ENCODE data around the gene ADAM17.
"Not testable (repeated sequence)": the region's sequence is repeated elsewhere in the genome, so short reads cannot be mapped to it uniquely, and the experiment has no call there.

Gene ADAM17

DNA sequence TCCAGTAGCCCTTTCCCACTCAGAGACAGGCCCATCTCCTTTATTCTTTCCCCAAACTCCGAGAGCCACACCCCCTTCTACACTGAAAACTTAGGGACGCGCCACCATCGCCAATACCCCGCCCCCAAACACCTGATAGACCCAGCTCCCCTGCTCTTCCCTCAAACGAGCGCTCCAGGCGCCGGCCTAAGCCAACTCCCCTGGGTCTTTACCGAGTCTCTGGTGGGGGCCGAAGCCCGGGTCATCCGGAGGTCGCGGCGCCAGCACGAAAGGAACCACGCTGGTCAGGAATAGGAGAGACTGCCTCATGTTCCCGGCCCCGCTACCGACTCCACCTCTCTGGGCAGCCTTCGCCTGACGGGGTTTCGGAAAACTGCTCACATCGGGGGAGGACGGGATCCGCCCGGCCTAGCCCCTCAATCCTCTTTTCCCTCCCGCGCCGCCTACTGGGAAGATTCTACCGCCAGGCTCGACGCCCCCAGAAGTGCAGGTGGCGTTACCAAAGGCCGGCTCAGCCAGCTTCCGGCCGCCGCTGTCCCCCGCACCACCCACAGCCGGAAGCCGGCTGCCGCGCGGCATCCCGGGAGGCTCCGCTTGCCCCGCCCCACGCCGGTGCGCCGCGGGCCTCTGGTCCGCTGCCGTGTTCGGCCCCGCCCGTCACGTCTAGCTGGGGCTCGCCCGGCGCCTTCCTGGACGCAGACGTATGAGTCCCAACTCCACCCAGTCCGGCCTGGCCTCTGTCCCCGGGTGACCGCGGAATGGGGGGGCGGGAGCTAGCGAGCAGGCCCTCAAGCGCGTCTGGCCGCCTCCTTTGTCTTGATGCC lies at the start of gene ADAM17:
TSS of gene ADAM17 (minus strand) at position 534 of the 824 bp plus-strand sequence. CDS start at position 309, 225 bp downstream.
- H3K27ac ChIP-seq: peak within 1 kb of the TSS; percentile 96
- DNase-seq (ENCODE audit: low read depth, low spot score): peak; percentile 80

DNA sequence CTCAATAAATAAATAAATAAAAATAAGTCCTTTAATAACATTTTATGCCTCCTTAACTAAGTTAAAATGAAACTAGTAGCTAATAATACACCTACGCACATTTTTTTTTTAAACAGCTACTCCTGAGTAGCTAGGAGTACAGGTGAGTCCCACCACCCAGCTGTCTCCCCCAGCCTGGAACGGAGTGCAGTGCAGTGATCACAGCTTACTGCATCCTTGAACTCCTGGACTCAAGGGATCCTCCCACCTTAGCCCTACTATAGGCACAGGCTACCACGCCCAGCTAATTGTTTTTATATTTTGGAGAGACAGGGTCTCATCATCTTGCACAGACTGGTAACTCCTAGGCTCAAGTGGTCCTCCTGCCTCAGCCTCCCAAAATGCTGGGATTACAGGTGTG lies 46.8 kb upstream of the ADAM17 start:
- no peak for DNase-seq (ENCODE audit: low read depth, low spot score)
- H3K27ac ChIP-seq: no peak overlapping the region

DNA sequence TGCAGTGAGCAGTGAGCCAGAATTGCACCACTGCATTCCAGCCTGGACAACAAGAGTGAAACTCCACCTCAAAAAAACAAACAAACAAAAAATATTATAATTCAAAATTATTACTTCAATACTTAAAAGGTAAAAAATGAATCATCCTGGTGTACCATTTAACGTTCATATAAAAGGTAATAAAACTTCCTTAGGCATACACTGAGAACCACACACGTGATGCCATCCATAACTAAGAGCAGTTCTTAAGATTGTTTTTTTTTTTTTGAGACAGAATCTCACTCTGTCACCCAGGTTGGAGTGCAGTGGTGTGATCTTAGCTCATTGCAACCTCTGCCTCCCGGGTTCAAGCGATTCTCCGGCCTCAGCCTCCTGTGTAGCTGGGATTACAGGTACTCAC lies 45.8 kb upstream of the ADAM17 start:
- DNase-seq (ENCODE audit: low read depth, low spot score): no peak
- H3K27ac ChIP-seq: no peak overlapping the region

GRCh38 chr2:9599430-9599829 lies 43.8 kb upstream of the ADAM17 start:
- H3K27ac ChIP-seq: no peak overlapping the region

GRCh38 chr2:9596621-9597311 lies 41.1 kb upstream of the ADAM17 start:
- DNase-seq (ENCODE audit: low read depth, low spot score): no peak
- H3K27ac ChIP-seq: peak overlapping the region; percentile 1

More at GRCh38 chr2:9599430-9599829, 43.8 kb upstream of the ADAM17 start:
- DNase-seq (ENCODE audit: low read depth, low spot score): no peak

DNA sequence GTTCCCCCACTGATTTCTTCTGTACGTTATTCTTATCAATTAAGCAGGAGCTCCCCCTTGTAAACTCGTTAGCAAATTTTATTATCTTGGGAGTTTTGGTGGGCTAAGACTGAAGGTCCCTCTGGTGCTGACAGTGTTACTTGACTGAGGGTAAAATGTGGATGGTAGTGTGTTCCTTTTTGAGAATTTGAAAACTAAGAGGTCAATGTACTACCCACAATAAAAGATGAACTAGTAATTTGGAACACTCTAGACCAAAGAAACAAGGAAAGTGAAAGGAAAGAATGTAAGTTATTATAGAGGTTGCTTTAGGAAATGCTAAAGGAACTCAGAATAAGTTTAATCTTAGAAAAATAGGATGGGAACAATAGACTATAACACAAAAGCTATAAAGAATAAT lies 40.1 kb upstream of the ADAM17 start:
- peak overlapping the region; percentile 44 for H3K27ac ChIP-seq
- DNase-seq (ENCODE audit: low read depth, low spot score): no peak

DNA sequence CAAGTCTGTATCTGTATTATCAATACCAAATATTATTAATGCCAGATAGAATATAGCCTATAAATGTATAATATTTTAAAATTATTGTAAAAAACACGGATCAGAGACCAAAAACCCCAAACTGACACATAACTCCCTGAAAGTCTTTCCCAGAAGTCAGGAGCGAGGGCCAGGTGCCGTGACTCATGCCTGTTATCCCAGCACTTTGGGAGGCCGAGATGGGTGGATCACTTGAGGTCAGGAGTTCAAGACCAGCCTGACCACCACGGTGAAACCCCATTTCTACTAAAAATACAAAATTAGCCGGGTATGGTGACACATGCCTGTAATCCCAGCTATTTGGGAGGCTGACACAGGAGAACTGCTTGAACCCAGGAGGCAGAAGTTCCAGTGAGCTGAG lies 39.6 kb upstream of the ADAM17 start:
- H3K27ac ChIP-seq: peak overlapping the region; percentile 44
- DNase-seq (ENCODE audit: low read depth, low spot score): not testable (repeated sequence)

GRCh38 chr2:9594366-9595054 lies 38.9 kb upstream of the ADAM17 start:
- DNase-seq (ENCODE audit: low read depth, low spot score): peak; percentile 53
- peak overlapping the region; percentile 44 for H3K27ac ChIP-seq

- peak overlapping the region; percentile 44 for H3K27ac ChIP-seq
- DNase-seq (ENCODE audit: low read depth, low spot score): no peak
These were observed 38.3 kb upstream of the ADAM17 start for GRCh38 chr2:9593925-9594324.

DNA sequence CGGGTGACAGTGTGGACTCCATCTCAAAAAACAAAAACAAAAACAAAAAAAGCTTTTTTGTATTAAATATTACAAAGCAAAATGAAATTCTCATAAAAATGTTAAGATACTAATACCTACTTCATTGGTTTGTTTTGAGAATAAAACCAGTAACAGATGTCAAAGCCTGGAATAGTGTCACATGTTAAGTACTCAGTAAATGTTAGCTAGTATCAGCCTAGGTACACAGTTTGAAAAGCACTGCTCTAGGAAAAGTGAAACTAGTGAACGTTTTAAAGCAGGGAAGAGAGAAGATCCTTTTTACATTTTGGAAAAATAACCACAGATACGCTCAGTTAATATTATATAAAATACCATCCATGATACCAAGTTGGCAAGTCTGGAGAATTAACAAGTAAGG lies 37.1 kb upstream of the ADAM17 start:
- no peak overlapping the region for H3K27ac ChIP-seq
- no peak for DNase-seq (ENCODE audit: low read depth, low spot score)

GRCh38 chr2:9590641-9591040 lies 35.0 kb upstream of the ADAM17 start:
- H3K27ac ChIP-seq: peak overlapping the region; percentile 6
- DNase-seq (ENCODE audit: low read depth, low spot score): no peak

DNA sequence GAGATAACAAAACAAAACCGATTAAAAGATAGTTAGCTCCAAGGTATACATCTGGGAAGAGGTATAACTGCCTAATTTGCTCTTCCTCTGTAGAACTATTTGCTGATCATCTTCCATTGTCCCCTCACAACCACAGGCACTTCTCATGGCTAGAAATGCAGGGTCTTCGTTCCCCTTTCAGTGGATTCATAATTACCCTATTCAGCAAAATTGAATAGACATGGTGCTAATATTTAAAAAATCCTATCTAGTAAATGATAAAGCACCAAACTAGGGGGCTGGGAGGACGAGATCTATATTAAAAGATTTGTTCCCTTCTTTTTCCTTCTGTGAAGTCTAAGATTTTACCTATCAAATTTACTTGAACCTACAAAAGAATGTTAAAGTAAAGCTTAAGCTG lies 30.8 kb upstream of the ADAM17 start:
- DNase-seq (ENCODE audit: low read depth, low spot score): no peak
- no peak overlapping the region for H3K27ac ChIP-seq

DNA sequence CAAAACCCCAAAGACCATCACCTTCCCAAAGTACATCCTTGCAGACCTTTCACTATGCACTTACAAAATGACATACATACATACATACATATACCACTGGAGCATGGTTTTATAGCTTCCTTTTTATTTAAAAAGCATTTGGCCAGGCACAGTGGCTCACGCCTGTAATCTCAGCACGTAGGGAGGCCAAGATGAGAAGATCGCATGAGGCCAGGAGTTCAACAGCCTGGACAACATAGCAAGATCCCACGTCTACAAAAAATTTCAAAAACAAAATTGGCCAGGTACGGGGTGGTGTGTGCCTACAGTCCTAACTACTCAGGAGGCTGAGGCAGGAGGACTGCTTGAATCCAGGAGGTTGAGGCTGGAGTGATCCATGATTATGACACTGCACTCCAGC lies 29.9 kb upstream of the ADAM17 start:
- no peak for DNase-seq (ENCODE audit: low read depth, low spot score)
- no peak overlapping the region for H3K27ac ChIP-seq

- not testable (repeated sequence) for DNase-seq (ENCODE audit: low read depth, low spot score); H3K27ac ChIP-seq
These were observed 29.3 kb upstream of the ADAM17 start for GRCh38 chr2:9584902-9585301.

DNA sequence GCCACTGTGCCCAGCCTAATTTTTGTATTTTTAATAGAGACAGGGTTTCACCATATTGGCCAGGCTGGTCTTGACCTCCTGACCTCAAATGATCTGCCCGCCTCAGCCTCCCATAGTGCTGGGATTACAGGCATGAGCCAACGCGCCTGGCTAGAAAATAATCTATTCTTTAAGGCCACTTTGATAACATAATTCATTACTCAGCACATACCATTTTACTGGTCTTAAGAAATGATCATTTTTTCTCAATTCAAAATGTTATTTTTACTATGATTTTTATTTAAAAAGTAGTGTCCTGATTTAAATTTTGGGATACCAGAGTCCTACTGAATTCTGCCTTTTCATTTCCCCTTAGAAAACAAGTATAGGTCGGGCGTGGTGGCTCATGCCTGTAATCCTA lies 27.0 kb upstream of the ADAM17 start:
- no peak for DNase-seq (ENCODE audit: low read depth, low spot score)
- H3K27ac ChIP-seq: no peak overlapping the region

DNA sequence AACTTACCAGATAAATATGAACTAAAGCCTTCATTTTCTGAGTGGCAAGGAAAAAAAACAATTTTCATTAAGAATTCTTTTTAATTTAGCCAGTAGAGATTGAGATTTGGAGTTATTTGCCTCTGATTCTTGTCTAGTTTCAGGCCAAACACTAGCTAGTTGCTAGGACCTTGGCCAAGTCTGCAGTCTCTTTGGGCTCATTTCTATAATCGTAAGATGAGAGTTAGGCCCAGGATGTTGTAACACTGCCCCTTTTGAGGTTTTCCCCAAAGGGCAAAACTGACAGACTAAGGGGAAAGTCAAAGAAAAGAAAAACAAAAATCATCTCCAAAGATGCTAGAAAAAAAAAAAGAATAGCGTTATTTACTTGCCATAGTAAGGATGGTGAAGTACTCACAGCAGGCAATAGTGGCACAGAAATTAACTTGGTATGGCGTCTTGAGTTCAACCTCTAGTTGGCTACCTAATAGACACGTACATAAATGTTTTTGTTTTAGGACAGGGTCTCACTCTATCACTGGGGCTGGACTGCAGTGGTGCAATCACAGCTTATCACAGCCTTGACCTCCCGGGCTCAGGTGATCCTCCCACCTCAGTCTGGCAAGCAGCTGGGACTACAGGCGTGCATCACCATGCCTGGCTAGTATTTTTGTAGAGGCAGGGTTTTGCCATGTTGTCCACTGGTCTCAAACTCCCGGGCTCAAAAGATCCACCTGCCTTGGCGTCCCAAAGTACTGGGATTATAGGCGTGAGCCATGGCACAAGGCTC lies 23.0 kb upstream of the ADAM17 start:
- no peak for DNase-seq (ENCODE audit: low read depth, low spot score)
- H3K27ac ChIP-seq: no peak overlapping the region

- DNase-seq (ENCODE audit: low read depth, low spot score): no peak
- no peak overlapping the region for H3K27ac ChIP-seq
These were observed 18.7 kb upstream of the ADAM17 start for GRCh38 chr2:9574331-9574730.

GRCh38 chr2:9573840-9574239 lies 18.2 kb upstream of the ADAM17 start:
- peak overlapping the region; percentile 4 for H3K27ac ChIP-seq
- no peak for DNase-seq (ENCODE audit: low read depth, low spot score)

DNA sequence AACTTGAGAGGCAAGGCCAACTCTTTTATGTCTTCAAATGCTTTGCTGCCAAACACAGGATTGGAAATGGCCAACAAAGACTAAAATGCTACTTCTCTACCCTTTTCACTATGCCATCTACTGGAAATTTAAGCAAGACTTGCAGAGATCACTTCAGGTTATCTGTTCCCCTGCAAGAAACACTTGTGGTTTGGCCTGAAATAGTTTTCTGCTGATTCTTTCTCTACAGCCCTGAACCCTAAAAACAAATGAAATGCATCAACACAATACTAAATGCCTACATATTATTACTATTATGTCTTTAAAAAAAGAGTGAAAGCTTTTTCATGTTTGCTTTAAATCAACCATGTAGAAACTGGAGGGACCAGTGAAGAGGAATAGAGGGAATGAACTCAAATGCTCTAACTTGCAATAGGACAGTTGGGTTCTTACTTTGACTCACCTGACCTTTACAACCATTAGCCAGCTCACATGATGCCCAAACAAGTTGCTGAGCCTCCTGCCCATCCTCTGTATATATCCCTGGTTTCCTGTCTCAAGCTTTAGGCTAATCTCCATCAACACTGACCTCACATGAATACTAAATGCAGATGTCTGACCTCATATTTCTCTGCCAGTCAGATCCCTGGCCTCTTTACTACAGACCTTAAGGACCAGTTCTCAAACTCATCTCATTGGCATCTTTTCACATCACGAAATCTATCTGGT lies 17.5 kb upstream of the ADAM17 start:
- DNase-seq (ENCODE audit: low read depth, low spot score): no peak

More for the DNA sequence above, 17.5 kb upstream of the ADAM17 start:
- H3K27ac ChIP-seq: peak overlapping the region; percentile 4
